H7 (cell line): ENCODE data around the gene UBASH3A. TPM values are rescaled to one million over a fixed set of nuclear protein-coding genes. Genes with fewer than 3 reads are reported as not detected.

Source experiments
- DNase-seq: peaks from one replicate; pipeline ENCODE4 v3.0.0; 2012
- H3K27me3 ChIP-seq: 2 replicates; pipeline ENCODE4 v1.6.0; 2011; ENCODE audit warnings: mild to moderate bottlenecking, low read length; ENCODE audit not compliant: control insufficient read depth, insufficient read depth
- H3K36me3 ChIP-seq: replicated peaks from 2 replicates; pipeline ENCODE4 v1.5.1; 2011; ENCODE audit warnings: low read length; ENCODE audit not compliant: control insufficient read depth, insufficient read depth
- H3K4me3 ChIP-seq: 2 replicates; pipeline ENCODE4 v1.5.1; 2011; ENCODE audit warnings: low read depth, mild to moderate bottlenecking, control low read depth, low read length, moderate library complexity; ENCODE audit not compliant: insufficient read depth
- total RNA-seq: library from RNA; depleted of rRNA; stranded (reverse); fragments of >200 nt; shearing (Covaris generic); gene quantifications from 2 replicates; pipeline ENCODE4 v1.2.3, GENCODE V29; 2014

The UBASH3A gene
- total RNA-seq, 1 experiment from 2014 or later = not detected

DNA sequence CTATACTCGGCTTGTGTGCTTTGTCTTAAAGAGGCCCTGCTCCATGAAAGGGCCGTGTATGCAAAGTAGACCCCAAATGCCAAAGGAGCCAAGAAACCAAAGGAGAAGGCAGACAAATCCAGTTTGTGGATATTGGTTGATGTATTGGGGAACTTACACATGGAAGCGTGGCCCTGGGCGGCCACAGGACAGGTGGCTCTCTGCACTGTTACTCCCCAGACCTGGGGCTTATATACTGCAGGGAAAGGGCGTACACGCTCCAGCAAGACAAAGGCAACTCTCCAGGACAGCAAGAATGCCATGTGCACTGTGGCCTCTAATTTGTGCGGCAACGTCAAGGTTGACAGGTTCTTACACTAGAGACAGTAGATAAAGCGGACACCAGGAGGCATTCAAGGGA is 67.5 kb downstream of the UBASH3A start:
- Histone ChIP-seq H3K36me3 (no peaks in the 10 kb centered on the region), H3K4me3 (no peak overlapping the region)
- no peak for DNase-seq

DNA sequence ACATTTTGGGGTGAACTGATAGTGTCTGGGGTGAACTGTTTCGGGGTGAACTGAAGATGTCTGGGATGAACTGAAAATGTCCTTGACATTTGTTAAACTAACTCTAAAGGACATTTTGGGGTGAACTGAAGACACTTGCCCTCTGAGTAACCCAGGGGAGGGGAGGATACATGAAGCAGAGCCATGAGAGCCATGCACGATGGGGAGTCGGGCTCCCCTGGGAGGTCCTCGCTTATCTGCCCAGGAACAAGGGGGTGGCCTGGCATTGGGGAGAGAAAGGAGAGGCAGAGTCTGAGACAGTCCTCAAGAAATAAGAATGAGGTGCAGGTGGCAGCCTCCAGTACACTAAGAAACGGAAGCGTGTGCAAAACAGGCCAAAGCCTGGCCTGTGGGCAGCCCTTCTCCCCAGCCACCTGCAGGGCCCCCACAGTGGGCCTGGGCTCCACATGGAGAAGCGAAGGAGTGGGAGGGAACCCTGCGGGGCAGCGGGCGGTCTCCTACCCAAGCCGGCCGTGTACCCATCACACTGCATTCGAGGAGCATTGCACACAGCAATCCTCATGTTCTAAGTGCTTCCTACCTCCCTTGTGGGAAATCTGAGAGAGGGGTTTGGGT is 68.1 kb downstream of the UBASH3A start:
- DNase-seq = no peak
- H3K36me3 ChIP-seq = no peaks in the 10 kb centered on the region
- H3K27me3 ChIP-seq = no peaks in the 10 kb centered on the region; the same call in 1 of the 2 replicates
- H3K4me3 ChIP-seq = no peak overlapping the region

More for the DNA sequence above, 67.5 kb downstream of the UBASH3A start:
- no peaks in the 10 kb centered on the region for H3K27me3 ChIP-seq

DNA sequence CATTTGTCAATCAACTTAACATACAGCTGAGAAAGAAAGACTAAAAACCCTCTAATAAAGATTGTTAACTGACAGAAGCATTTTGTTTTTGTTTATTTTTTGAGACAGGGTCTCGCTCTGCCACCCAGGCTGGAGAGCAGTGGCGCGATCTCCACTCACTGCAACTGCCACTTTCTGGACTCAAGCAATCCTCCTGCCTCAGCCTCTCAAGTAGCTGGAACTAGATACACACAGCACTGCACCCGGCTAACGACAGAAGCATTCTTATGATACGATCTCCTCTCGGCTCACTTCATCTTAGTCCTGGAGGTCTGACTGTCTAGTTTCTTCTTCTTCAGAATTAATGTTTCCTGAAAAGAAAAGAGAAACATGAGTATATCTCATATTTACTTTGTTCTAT is 68.8 kb downstream of the UBASH3A start:
- Histone ChIP-seq H3K36me3 (no peaks in the 10 kb centered on the region), H3K4me3 (no peak overlapping the region), H3K27me3 (no peaks in the 10 kb centered on the region; the same call in 1 of the 2 replicates)
- no peak for DNase-seq

DNA sequence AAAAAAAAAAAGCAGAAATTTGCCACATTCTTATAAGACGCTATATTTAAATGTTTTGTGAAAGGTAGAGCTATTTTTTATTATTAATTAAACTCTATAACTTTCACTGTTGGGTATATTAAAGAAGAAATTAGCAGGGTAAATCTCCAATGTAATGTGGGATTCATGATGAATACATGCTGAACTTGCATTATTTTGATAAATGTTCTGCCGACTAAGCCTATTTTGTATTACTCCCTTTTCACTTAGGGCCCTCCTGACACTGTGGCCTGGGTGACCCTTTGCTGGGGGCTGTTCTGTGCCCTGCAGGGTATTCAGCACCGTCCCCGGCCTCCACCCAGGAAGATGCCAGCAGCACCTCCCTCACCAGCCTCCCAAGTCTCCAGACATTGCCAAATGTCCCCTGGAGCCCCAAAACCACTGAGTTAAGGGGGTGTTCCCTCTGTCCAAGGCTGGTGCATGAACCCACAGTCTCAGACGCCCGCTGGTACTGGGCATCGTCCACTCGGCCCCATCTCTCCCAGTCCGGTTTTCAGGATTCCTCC is 69.9 kb downstream of the UBASH3A start:
- no peaks in the 10 kb centered on the region; the same call in 1 of the 2 replicates for H3K27me3 ChIP-seq
- no peak overlapping the region for H3K4me3 ChIP-seq
- DNase-seq = no peak
- no peaks in the 10 kb centered on the region for H3K36me3 ChIP-seq

DNA sequence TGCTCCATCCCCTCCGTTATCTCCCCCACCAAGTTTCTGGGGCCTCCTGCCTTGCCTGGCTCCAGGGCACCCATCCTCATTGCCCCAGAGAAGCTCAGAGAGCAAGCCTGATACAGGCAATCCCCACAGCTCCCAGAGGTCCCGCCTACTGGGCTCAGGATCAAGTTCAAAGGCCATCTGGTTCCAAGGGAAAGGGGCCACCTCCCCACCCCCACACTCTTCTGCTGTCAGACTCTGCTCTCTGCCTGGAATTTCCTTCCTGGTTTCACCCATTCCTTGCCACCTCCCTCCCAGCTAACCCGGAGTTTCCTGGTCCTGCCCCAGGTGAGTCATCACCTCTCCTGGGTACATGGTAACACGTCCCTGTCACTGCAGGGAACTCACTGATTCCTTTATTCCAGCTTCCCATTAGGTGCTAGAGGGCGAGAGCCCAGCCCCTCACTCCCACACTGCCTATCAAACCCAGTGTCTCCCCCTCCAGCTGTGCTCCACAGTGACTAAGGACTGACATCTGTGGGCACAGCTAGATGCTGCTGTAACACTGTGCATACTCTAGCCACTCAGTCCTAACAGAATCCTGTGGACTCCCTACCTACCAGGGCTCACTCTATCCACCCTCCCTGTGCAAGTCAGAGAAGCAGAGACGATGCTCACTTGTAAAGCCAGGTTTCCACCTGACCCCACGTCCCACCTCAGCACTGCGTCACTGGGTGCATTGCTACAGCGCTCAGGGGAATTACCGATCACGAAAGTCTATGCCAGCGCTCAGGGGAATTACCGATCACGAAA is 70.5 kb downstream of the UBASH3A start:
- Histone ChIP-seq H3K36me3 (no peaks in the 10 kb centered on the region), H3K4me3 (no peak overlapping the region), H3K27me3 (no peaks in the 10 kb centered on the region; the same call in 1 of the 2 replicates)
- DNase-seq = peak; percentile 71

DNA sequence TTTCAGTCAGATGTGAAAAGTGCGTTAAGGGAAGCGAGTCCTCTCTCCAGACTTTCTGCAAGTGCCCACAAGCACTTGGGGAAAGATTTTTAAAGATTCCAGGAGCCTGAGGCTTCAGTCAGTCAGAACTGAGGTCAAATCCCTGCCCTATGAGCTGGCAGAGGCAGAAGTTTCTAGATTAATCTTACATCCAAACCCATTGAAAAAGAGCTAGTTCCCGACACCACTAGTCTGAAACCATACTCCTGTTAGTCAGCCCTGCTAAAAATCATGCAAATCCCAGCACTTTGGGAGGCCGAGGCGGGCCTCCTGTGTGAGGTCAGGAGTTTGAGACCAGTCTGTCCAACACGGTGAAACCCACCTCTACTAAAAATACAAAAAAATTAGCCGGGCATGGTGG is 71.3 kb downstream of the UBASH3A start:
- H3K27me3 ChIP-seq = no peaks in the 10 kb centered on the region; the same call in 1 of the 2 replicates
- H3K36me3 ChIP-seq = no peaks in the 10 kb centered on the region
- no peak overlapping the region for H3K4me3 ChIP-seq
- DNase-seq = no peak

DNA sequence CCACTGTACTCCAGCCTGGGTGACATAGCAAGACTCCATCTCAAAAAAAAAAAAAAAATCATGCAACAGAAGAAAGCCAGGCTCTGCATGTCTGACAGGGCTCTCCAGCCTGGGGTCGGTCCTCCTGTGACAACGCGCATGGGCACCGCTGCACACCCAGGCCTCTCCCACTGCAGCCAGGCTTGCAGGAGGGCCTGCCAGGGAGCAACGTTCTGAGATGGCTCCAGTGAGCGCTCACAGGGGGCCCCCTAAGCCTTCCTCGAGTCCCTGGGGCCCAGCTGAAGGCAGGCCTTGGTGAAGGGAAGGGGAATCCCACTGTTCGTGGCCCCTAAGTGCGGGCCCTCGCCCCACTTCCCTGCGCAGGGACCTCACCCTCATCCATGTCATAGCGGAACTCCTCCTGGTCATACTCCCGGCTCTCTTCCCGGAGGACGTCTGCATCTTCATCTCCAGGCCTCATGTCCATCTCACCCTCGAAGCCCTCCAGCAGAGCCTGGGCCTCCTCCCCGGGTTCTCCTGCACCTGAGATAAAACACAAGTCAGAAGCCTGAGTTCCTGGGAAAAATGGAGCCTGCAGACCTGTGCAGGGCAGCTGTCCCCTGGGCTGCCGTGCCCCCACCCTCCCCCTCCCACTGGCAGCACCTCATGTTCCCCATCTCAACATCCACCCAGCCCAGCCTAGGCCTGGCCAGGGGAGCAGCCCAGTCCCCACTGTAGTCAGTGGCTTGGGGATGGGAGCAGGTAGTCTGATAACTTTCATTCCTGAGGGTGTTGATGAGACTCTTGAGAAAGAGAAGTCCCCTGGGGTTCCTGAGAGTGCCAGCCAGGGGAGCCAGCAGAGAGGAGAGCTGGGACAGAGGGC is 72.1 kb downstream of the UBASH3A start:
- Histone ChIP-seq H3K36me3 (no peaks in the 10 kb centered on the region), H3K27me3 (no peaks in the 10 kb centered on the region; the same call in 1 of the 2 replicates), H3K4me3 (no peak overlapping the region)
- DNase-seq = no peak

DNA sequence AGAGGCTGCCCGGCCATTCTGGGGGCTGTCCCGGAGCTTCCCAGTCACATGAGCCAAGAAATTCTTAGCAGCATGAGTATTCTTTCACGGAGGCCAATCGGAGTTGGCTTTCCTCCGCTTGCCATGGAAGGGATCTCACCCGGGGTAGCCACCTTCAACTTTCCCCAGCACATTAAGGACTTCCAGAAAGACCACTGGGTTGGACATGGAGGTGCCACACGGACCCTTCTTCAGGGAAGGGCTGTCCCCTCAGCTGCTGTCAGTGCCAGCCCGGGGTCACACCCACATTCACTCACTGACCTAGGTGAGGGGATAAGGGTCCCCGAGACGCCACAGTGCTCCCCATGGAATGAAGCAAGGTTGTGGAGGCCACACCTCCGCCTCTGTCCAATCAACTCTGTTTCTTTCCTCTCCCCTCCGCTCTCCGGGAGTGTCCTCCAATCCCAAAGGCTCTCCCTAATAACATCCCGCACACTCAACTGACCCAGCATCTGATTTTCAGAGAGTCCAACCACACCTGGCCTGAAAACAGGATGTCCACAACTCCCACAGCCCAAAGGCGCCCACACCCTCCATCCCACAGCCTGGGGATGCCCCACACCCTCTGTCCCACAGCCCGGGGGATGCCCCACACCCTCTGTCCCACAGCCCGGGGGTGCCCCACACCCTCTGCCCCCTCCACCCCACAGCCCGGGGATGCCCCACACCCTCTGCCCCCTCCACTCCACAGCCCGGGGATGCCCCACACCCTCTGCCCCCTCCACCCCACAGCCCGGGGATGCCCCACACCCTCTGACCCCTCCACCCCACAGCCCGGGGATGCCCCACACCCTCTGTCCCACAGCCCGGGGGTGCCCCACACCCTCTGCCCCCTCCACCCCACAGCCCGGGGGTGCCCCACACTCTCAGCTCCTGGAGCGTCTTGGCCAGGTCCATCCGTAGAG is 73.0 kb downstream of the UBASH3A start:
- no peaks in the 10 kb centered on the region for H3K36me3 ChIP-seq
- H3K27me3 ChIP-seq = no peaks in the 10 kb centered on the region; the same call in 1 of the 2 replicates
- DNase-seq = no peak
- no peak overlapping the region for H3K4me3 ChIP-seq

DNA sequence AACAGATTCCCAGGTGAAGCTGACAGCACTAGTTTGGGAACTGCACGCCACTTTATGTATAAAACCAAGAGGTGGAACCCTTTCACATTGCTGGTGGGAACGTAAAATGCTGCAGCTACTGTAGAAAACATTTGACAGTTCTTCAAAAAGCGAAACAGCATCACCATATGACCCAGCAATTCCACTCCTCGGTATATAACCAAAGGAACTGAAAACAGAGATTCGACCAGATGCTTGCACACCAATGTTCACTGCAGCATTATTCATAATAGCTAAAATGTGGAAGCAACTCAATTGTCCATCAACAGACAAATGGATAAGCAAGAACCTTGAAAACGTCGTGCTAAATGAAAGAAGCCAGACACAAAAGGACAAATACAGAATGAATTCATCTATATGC is 74.8 kb downstream of the UBASH3A start:
- no peak overlapping the region for H3K4me3 ChIP-seq
- no peaks in the 10 kb centered on the region for H3K36me3 ChIP-seq
- H3K27me3 ChIP-seq = no peaks in the 10 kb centered on the region; the same call in 1 of the 2 replicates
- no peak for DNase-seq

DNA sequence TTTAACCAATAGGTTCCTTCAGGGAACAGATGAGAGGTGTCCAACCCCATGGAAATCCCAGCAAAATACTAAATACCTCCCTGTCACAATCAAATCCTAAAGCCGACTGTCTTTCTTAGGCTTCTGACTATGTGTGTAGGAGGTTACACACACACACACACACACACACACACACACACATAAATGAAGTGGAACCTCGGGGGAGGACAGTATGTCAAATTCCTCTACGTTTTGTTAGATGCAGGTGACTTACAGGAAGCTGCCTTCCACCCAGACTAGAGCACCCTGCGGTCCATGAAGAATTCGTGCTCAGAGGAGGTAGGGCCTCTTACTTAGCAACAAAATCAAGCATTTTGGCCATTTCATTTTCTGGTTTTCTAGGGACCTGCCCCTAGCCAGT is 75.9 kb downstream of the UBASH3A start:
- no peaks in the 10 kb centered on the region for H3K36me3 ChIP-seq
- H3K27me3 ChIP-seq = no peaks in the 10 kb centered on the region; the same call in 1 of the 2 replicates
- no peak overlapping the region for H3K4me3 ChIP-seq
- DNase-seq = no peak

DNA sequence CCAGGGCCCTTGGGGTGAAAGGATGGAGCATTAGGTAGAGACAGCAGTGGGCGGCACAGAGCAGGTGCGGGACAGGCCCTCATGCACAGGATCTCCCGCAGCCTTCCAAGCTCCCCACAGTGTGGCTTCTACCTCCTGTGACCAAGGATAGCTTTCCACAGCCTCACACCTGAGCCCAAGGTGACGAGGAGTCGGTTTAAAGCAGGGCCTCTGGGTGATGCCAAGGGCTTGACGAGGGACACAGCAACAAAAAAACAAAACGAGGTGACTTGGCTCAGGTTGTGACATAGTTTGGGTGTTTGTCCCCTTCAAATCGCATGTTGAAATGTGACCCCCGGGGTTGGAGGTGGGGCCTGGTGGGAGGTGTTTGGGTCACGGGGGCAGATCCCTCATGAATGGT is 77.0 kb downstream of the UBASH3A start:
- no peak for DNase-seq
- Histone ChIP-seq H3K27me3 (no peaks in the 10 kb centered on the region; the same call in 1 of the 2 replicates), H3K36me3 (no peaks in the 10 kb centered on the region), H3K4me3 (no peak overlapping the region)

DNA sequence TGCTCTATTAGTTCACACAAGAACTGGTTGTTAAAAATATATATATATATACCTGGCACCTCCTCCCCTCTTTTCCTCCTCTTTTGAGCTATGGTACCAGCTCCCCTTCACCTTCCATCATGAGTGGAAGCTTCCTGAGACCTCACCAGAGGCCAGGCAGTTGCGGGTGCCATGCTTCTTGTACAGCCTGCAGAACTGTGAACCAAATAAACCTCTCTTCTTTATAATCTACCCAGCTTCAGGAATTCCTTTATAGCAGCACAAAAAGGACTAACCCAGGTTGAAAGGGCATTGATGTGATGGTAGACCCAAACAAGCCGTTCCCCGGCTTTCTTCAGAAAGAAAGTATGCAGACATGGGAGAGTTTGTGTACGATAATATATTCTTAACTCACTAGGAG is 77.5 kb downstream of the UBASH3A start:
- DNase-seq = no peak
- Histone ChIP-seq H3K27me3 (no peaks in the 10 kb centered on the region; the same call in 1 of the 2 replicates), H3K36me3 (no peaks in the 10 kb centered on the region), H3K4me3 (no peak overlapping the region)

DNA sequence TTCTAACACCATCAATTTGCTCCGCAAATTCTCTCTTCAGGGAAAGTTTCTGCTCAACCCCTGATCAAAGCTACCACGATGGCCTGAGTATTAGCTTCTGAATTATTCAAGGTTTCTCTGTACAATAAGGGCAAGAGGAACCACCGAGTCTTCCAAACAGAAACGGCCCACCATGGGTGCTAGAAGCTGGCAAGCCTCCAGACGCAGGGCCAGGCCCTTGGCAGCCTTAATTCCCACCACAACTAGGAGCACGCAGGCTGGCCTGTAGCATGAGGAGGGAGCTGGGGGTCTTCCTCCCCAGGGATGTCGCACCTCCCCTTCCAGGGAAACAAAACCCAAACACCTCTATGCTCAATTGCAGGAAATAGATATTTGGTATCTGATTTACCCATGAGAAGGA is 81.3 kb downstream of the UBASH3A start:
- no peaks in the 10 kb centered on the region for H3K36me3 ChIP-seq
- H3K4me3 ChIP-seq = no peak overlapping the region
- no peaks in the 10 kb centered on the region for H3K27me3 ChIP-seq
- no peak for DNase-seq
